ENCODE data around the gene FHIT.

DNA sequence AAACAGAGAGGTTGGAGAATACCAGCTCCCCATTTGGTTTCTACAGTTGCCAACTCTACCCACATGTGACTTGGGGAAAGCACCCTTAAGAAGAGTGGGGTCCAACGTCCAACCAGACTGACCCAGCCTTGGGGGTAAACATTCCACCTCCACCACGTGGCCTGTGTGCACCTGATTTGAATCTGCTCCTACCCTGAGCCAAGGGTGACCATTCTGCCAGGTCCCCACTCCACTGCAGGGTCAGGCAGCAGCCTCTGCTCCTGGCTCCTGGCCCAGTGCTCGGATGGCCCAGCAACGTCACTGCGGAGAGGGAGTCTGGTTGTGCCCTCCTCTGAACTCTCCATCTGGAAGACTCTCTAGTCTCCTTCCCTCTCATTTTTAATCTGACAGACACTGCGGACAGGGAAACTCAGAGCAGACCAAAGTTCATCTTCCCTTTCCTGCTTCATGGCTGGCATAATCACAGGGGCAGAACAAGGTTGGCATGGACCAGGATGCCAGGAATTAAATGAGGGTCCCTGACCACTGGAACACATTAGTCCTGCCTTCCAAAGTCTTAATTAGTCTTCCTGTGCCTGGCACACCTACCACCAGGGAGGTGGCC lies 29.4 kb downstream of the FHIT start:
- no peak for TF ChIP-seq CTCF (IDR thresholded peaks at IDR 0.05)
- TF ChIP-seq EP300 (IDR thresholded peaks at IDR 0.05) = no peak
- no peak for TF ChIP-seq POLR2A (IDR thresholded peaks at IDR 0.05; ENCODE audit: low read depth)
- no peak for TF ChIP-seq POLR2AphosphoS5 (IDR thresholded peaks at IDR 0.05)

Measured in esophagus muscularis mucosa (tissue), 4 donors.